HEK293T (cell line): Measurements from ENCODE around the gene LURAP1L.

Experiments
- CTCF ChIA-PET: fragments of 350-600 bp; formaldehyde crosslinking; extraction: SDS; loops from one replicate; lab custom pipeline; 2021; ENCODE audit warnings: antibody characterized with exemption, inconsistent platforms; lab: Yijun Ruan, JAX
- POLR2A ChIA-PET: fragments of 350-600 bp; formaldehyde crosslinking; extraction: SDS; loops from one replicate; lab custom pipeline; 2020; ENCODE audit warnings: antibody characterized with exemption, inconsistent platforms; lab: Yijun Ruan, JAX
- DNase-seq: peaks from one replicate; pipeline ENCODE4 v3.0.0; 2012; ENCODE audit warnings: mixed read lengths; ENCODE audit errors: extremely low spot score
- ARNT ChIP-seq: fragments of 450-650 bp; IDR thresholded peaks from 2 replicates; pipeline ENCODE4 v1.6.1; 2017; ENCODE audit warnings: mild to moderate bottlenecking
- BHLHE40 ChIP-seq: fragments of 450-650 bp; IDR thresholded peaks from 2 replicates; pipeline ENCODE4 v1.6.1; 2016; ENCODE audit warnings: mild to moderate bottlenecking, moderate library complexity, borderline replicate concordance
- CTBP1 ChIP-seq: fragments of 450-650 bp; IDR thresholded peaks from 2 replicates; pipeline ENCODE4 v1.6.1; 2016; ENCODE audit warnings: borderline replicate concordance
- ELF4 ChIP-seq: fragments of 450-650 bp; IDR thresholded peaks from 2 replicates; pipeline ENCODE4 v1.6.1; 2017; ENCODE audit warnings: antibody characterized with exemption
- FOXA1 ChIP-seq: fragments of 450-650 bp; IDR thresholded peaks from 2 replicates; pipeline ENCODE4 v1.6.1; 2016; ENCODE audit warnings: mild to moderate bottlenecking
- FOXK2 ChIP-seq: fragments of 450-650 bp; IDR thresholded peaks from 2 replicates; pipeline ENCODE4 v1.6.1; 2016; ENCODE audit warnings: mild to moderate bottlenecking
- FOXM1 ChIP-seq: fragments of 450-650 bp; IDR thresholded peaks from 2 replicates; pipeline ENCODE4 v1.6.1; 2017; ENCODE audit warnings: mild to moderate bottlenecking, borderline replicate concordance
- HDGF ChIP-seq: fragments of 450-650 bp; IDR thresholded peaks from 2 replicates; pipeline ENCODE4 v1.6.1; 2017; ENCODE audit warnings: antibody characterized with exemption, borderline replicate concordance
- L3MBTL2 ChIP-seq: fragments of 450-650 bp; conservative IDR thresholded peaks from 2 replicates; pipeline ENCODE4 v1.6.1; 2016; ENCODE audit warnings: mild to moderate bottlenecking
- LEF1 ChIP-seq: fragments of 450-650 bp; IDR thresholded peaks from 2 replicates; pipeline ENCODE4 v1.6.1; 2017; ENCODE audit warnings: mild to moderate bottlenecking, borderline replicate concordance
- NFRKB ChIP-seq: fragments of 450-650 bp; IDR thresholded peaks from 2 replicates; pipeline ENCODE4 v1.6.1; 2016; ENCODE audit warnings: mild to moderate bottlenecking, moderate library complexity
- PKNOX1 ChIP-seq: fragments of 450-650 bp; IDR thresholded peaks from 2 replicates; pipeline ENCODE4 v1.6.1; 2016
- SP1 ChIP-seq: fragments of 450-650 bp; IDR thresholded peaks from 2 replicates; pipeline ENCODE4 v1.6.1; 2017
- SUZ12 ChIP-seq: fragments of 450-650 bp; IDR thresholded peaks from 2 replicates; pipeline ENCODE4 v1.6.1; 2016; ENCODE audit warnings: mild to moderate bottlenecking
- TARDBP ChIP-seq: fragments of 450-650 bp; IDR thresholded peaks from 2 replicates; pipeline ENCODE4 v1.6.1; 2016
- ZNF384 ChIP-seq: fragments of 450-650 bp; IDR thresholded peaks from 2 replicates; pipeline ENCODE4 v1.6.1; 2016

Gene LURAP1L

GRCh38 chr9:12843735-12844134 is 68.9 kb downstream of the LURAP1L start:
- DNase-seq = no peak
- CTCF ChIA-PET = no interaction called here
- TF ChIP-seq FOXK2 (no peak), FOXM1 (no peak), ZNF384 (no peak), ARNT (no peak)
- POLR2A ChIA-PET = no interaction called here

GRCh38 chr9:12846035-12846434 is 71.2 kb downstream of the LURAP1L start:
- DNase-seq = no peak
- ChIA-PET CTCF (no interaction called here), POLR2A (no interaction called here)
- no peak for TF ChIP-seq ZNF384
- no peak for TF ChIP-seq ELF4

- no peak for DNase-seq
- ChIA-PET POLR2A (no interaction called here), CTCF (no interaction called here)
- TF ChIP-seq HDGF = no peak
- no peak for TF ChIP-seq BHLHE40
- TF ChIP-seq ARNT = no peak
- no peak for TF ChIP-seq CTBP1
These were observed 72.7 kb downstream of the LURAP1L start for GRCh38 chr9:12847561-12847960.

GRCh38 chr9:12849486-12850003 is 74.7 kb downstream of the LURAP1L start:
- ChIA-PET POLR2A (no interaction called here), CTCF (no interaction called here)
- DNase-seq = no peak
- TF ChIP-seq ARNT = no peak
- TF ChIP-seq SUZ12 = no peak
- TF ChIP-seq BHLHE40 = no peak
- TF ChIP-seq NFRKB = no peak
- no peak for TF ChIP-seq FOXA1
- TF ChIP-seq SP1 = no peak
- no peak for TF ChIP-seq ZNF384
- TF ChIP-seq PKNOX1 = no peak
- no peak for TF ChIP-seq TARDBP

- ChIA-PET POLR2A (no interaction called here), CTCF (no interaction called here)
- TF ChIP-seq SP1 (no peak), FOXM1 (no peak), PKNOX1 (no peak), FOXA1 (no peak), FOXK2 (no peak), SUZ12 (no peak), ELF4 (no peak), BHLHE40 (no peak), ZNF384 (no peak), NFRKB (no peak), TARDBP (no peak), LEF1 (no peak), HDGF (no peak), ARNT (no peak), CTBP1 (no peak), L3MBTL2 (no peak)
- no peak for DNase-seq
These were observed 76.7 kb downstream of the LURAP1L start for GRCh38 chr9:12851341-12852090.

- CTCF ChIA-PET = no interaction called here
- POLR2A ChIA-PET = no interaction called here
- no peak for TF ChIP-seq ELF4
- no peak for TF ChIP-seq NFRKB
- no peak for TF ChIP-seq ARNT
- no peak for TF ChIP-seq L3MBTL2
- no peak for TF ChIP-seq BHLHE40
- TF ChIP-seq FOXK2 = no peak
- no peak for TF ChIP-seq FOXM1
- no peak for TF ChIP-seq HDGF
- no peak for TF ChIP-seq SUZ12
- TF ChIP-seq PKNOX1 = no peak
- no peak for TF ChIP-seq SP1
- TF ChIP-seq FOXA1 = no peak
- TF ChIP-seq LEF1 = no peak
- TF ChIP-seq TARDBP = no peak
- TF ChIP-seq CTBP1 = no peak
- no peak for TF ChIP-seq ZNF384
- no peak for DNase-seq
These were observed 78.2 kb downstream of the LURAP1L start for GRCh38 chr9:12853051-12853450.

GRCh38 chr9:12854221-12854620 is 79.4 kb downstream of the LURAP1L start:
- no peak for DNase-seq
- POLR2A ChIA-PET = no interaction called here
- CTCF ChIA-PET = no interaction called here
- TF ChIP-seq CTBP1 = no peak
- no peak for TF ChIP-seq SP1
- TF ChIP-seq SUZ12 = no peak
